H9 (cell line): ENCODE results near the gene OSGEPL1. TPM values are rescaled to one million over a fixed set of nuclear protein-coding genes. Genes with fewer than 3 reads are reported as not detected.

Source experiments
- DNase-seq: peaks from one replicate; pipeline ENCODE4 v3.0.0-alpha.2; 2017
- H2AFZ ChIP-seq: one replicate; pipeline ENCODE4 v1.6.1; 2013; ENCODE audit warnings: mild to moderate bottlenecking, low read length, control low read depth, moderate library complexity
- H2AK5ac ChIP-seq: 2 replicates; pipeline ENCODE4 v1.6.1; 2013; ENCODE audit warnings: low read length, control low read depth, mixed read lengths; ENCODE audit not compliant: insufficient read length
- H2BK120ac ChIP-seq: one replicate; pipeline ENCODE4 v1.6.1; 2013; ENCODE audit warnings: low read depth, mild to moderate bottlenecking, low read length, control low read depth, inconsistent platforms; ENCODE audit not compliant: poor library complexity, severe bottlenecking
- H2BK12ac ChIP-seq: 2 replicates; pipeline ENCODE4 v1.6.1; 2013; ENCODE audit warnings: low read length, control low read depth, mixed read lengths, low read depth; ENCODE audit not compliant: insufficient read length
- H2BK15ac ChIP-seq: 2 replicates; pipeline ENCODE4 v1.6.1; 2013; ENCODE audit warnings: low read depth, low read length, control low read depth
- H2BK20ac ChIP-seq: one replicate; pipeline ENCODE4 v1.6.1; 2013; ENCODE audit warnings: low read depth, mild to moderate bottlenecking, low read length, control low read depth, inconsistent platforms; ENCODE audit not compliant: poor library complexity, severe bottlenecking
- H2BK5ac ChIP-seq: 2 replicates; pipeline ENCODE4 v1.6.1; 2013; ENCODE audit warnings: low read length, control low read depth, mixed read lengths; ENCODE audit not compliant: insufficient read length
- H3K14ac ChIP-seq: 2 replicates; pipeline ENCODE4 v1.6.1; 2013; ENCODE audit warnings: low read length, control low read depth; ENCODE audit not compliant: insufficient read depth
- H3K18ac ChIP-seq: 2 replicates; pipeline ENCODE4 v1.6.1; 2013; ENCODE audit warnings: low read depth, mild to moderate bottlenecking, mixed read lengths, low read length, control low read depth; ENCODE audit not compliant: insufficient read length
- H3K23ac ChIP-seq: 2 replicates; pipeline ENCODE4 v1.6.1; 2013; ENCODE audit warnings: low read length, control low read depth, mixed read lengths, low read depth; ENCODE audit not compliant: insufficient read length
- H3K23me2 ChIP-seq: 2 replicates; pipeline ENCODE4 v1.6.1; 2013; ENCODE audit warnings: low read depth, mild to moderate bottlenecking, mixed read lengths, low read length, control low read depth; ENCODE audit not compliant: insufficient read length, poor library complexity, severe bottlenecking
- H3K27ac ChIP-seq: 2 replicates; pipeline ENCODE4 v1.5.1; 2013; ENCODE audit warnings: low read length, control low read depth, mixed read lengths, low read depth; ENCODE audit not compliant: insufficient read length
- H3K27me3 ChIP-seq: 2 replicates; pipeline ENCODE4 v1.6.1; 2013; ENCODE audit warnings: low read length, control low read depth, inconsistent platforms; ENCODE audit not compliant: insufficient read depth
- H3K4ac ChIP-seq: 2 replicates; pipeline ENCODE4 v1.6.1; 2013; ENCODE audit warnings: low read depth, mild to moderate bottlenecking, control low read depth, inconsistent platforms, low read length, moderate library complexity
- H3K4me1 ChIP-seq: 2 replicates; pipeline ENCODE4 v1.6.1; 2013; ENCODE audit warnings: low read length, control low read depth, inconsistent platforms; ENCODE audit not compliant: insufficient read depth
- H3K4me2 ChIP-seq: 2 replicates; pipeline ENCODE4 v1.6.1; 2013; ENCODE audit warnings: low read length, control low read depth, mixed read lengths; ENCODE audit not compliant: insufficient read length, insufficient read depth
- H3K56ac ChIP-seq: 2 replicates; pipeline ENCODE4 v1.6.1; 2013; ENCODE audit warnings: low read depth, mild to moderate bottlenecking, mixed read lengths, low read length, control low read depth; ENCODE audit not compliant: insufficient read length
- H3K79me1 ChIP-seq: 2 replicates; pipeline ENCODE4 v1.6.1; 2013; ENCODE audit warnings: low read depth, mild to moderate bottlenecking, moderate library complexity, low read length, control low read depth, inconsistent platforms; ENCODE audit not compliant: insufficient read depth, poor library complexity, severe bottlenecking
- H3K79me2 ChIP-seq: 2 replicates; pipeline ENCODE4 v1.6.1; 2013; ENCODE audit warnings: low read length, control low read depth, inconsistent platforms; ENCODE audit not compliant: insufficient read depth
- H3K9ac ChIP-seq: 2 replicates; pipeline ENCODE4 v1.6.1; 2013; ENCODE audit warnings: low read length, control low read depth, mixed read lengths; ENCODE audit not compliant: insufficient read length; ENCODE audit errors: extremely low read depth
- H3K9me3 ChIP-seq: one replicate; pipeline ENCODE4 v1.6.1; 2013; ENCODE audit warnings: low read depth, low read length, inconsistent platforms; ENCODE audit not compliant: control insufficient read depth
- H3T11ph ChIP-seq: one replicate; pipeline ENCODE4 v1.6.1; 2013; ENCODE audit warnings: mild to moderate bottlenecking, low read length, control low read depth, inconsistent platforms
- H4K20me1 ChIP-seq: one replicate; pipeline ENCODE4 v1.6.1; 2013; ENCODE audit not compliant: control insufficient read depth, insufficient read length, insufficient read depth
- H4K5ac ChIP-seq: 2 replicates; pipeline ENCODE4 v1.6.1; 2013; ENCODE audit warnings: low read depth, mild to moderate bottlenecking, mixed read lengths, low read length, control low read depth; ENCODE audit not compliant: insufficient read length
- H4K8ac ChIP-seq: replicated peaks from 2 replicates; pipeline ENCODE4 v1.6.1; 2013; ENCODE audit warnings: low read length, control low read depth, mixed read lengths, low read depth; ENCODE audit not compliant: insufficient read length
- H4K91ac ChIP-seq: 2 replicates; pipeline ENCODE4 v1.6.1; 2013; ENCODE audit warnings: low read depth, mild to moderate bottlenecking, moderate library complexity, mixed read lengths, low read length, control low read depth; ENCODE audit not compliant: insufficient read length
- H3K27ac Mint-ChIP-seq, 3 experiments: 2 replicates in 2 of 3; 3 replicates in 1 of 3; pipeline ENCODE4 v1.8.0; 2020 to 2021; ENCODE audit warnings: mixed read lengths in 3 of 3, mild to moderate bottlenecking in 1 of 3, moderate library complexity in 1 of 3
- H3K27me3 Mint-ChIP-seq: 2 replicates; pipeline ENCODE4 v1.8.0; 2021; ENCODE audit warnings: low read depth, mild to moderate bottlenecking, moderate library complexity, mixed read lengths
- H3K36me3 Mint-ChIP-seq, 3 experiments: 2 replicates in 2 of 3; 3 replicates in 1 of 3; pipeline ENCODE4 v1.8.0; 2020 to 2021; ENCODE audit warnings: low read depth in 3 of 3, mixed read lengths in 3 of 3; ENCODE audit not compliant: insufficient read depth in 1 of 3
- H3K4me1 Mint-ChIP-seq, 2 experiments: 2 replicates each; pipeline ENCODE4 v1.8.0; 2020; ENCODE audit warnings: mixed read lengths in 2 of 2
- H3K4me3 Mint-ChIP-seq, 2 experiments: 2 replicates in 1 of 2; 3 replicates in 1 of 2; pipeline ENCODE4 v1.8.0; 2020 to 2021; ENCODE audit warnings: mild to moderate bottlenecking in 2 of 2, mixed read lengths in 2 of 2, moderate library complexity in 1 of 2
- H3K9me3 Mint-ChIP-seq, 2 experiments: 2 replicates in 1 of 2; 3 replicates in 1 of 2; pipeline ENCODE4 v1.8.0; 2020; ENCODE audit warnings: mild to moderate bottlenecking in 2 of 2, mixed read lengths in 2 of 2, moderate library complexity in 1 of 2
- CTCF ChIP-seq: fragments of 200-600 bp; sonication (generic); conservative IDR thresholded peaks from 3 replicates; pipeline ENCODE4 v1.8.0; 2021; ENCODE audit warnings: antibody characterized with exemption, mild to moderate bottlenecking
- WGBS: extraction: QIAGEN DNeasy Blood & Tissue Kit; methylation state at CpG from one replicate; pipeline ENCODE4 v1.1.7; 2013; ENCODE audit warnings: missing lambda C conversion rate, low lambda C conversion rate, mixed read lengths; ENCODE audit not compliant: insufficient read length; ENCODE audit errors: extremely low coverage; 5-methylcytosine and 5-hydroxymethylcytosine counted together
- total RNA-seq: library from RNA; stranded (reverse); gene quantifications from 2 replicates; pipeline ENCODE4 v1.2.1, GENCODE V29; 2021

OSGEPL1 gene
- total RNA-seq, 1 experiment from 2014 or later: 10.7 TPM

GRCh38 chr2:189729430-189729829, 33.2 kb downstream of the OSGEPL1 start:
- Histone ChIP-seq H2BK20ac (no peak overlapping the region), H3K4ac (no peak overlapping the region), H3K18ac (no peak overlapping the region), H2BK15ac (no peak overlapping the region), H3K79me1 (no peaks in the 10 kb centered on the region), H3K14ac (no peak overlapping the region), H3K4me1 (no peaks in the 10 kb centered on the region), H3K9me3 (no peaks in the 10 kb centered on the region), H3K56ac (no peak overlapping the region), H2AFZ (no peak overlapping the region), H4K91ac (no peak overlapping the region), H2BK12ac (no peak overlapping the region), H3K79me2 (no peaks in the 10 kb centered on the region), H3K4me2 (no peak overlapping the region), H3T11ph (no peak overlapping the region), H4K8ac (no peak overlapping the region), H3K23me2 (no peaks in the 10 kb centered on the region), H3K27me3 (no peaks in the 10 kb centered on the region), H2BK5ac (no peak overlapping the region), H4K5ac (no peak overlapping the region), H2AK5ac (no peak overlapping the region), H3K27ac (no peak overlapping the region), H4K20me1 (no peaks in the 10 kb centered on the region), H3K9ac (no peak overlapping the region), H2BK120ac (no peak overlapping the region), H3K23ac (no peak overlapping the region)
- no peak for TF ChIP-seq CTCF
- Mint-ChIP-seq H3K27me3 (no peaks in the 10 kb centered on the region), H3K4me3 (no peak overlapping the region), H3K9me3 (no peaks in the 10 kb centered on the region), H3K4me1 (no peaks in the 10 kb centered on the region), H3K36me3 (no peaks in the 10 kb centered on the region), H3K27ac (no peak overlapping the region)
- WGBS: no CpG with 5 or more reads among the region's 3 CpGs
- DNase-seq: no peak
